T-cell (primary cell): ENCODE data around the gene RNF11. TPM values are rescaled to one million over a fixed set of nuclear protein-coding genes. Genes with fewer than 3 reads are reported as not detected.

Source experiments
- ATAC-seq, 4 experiments: fragments of 200-7000 bp in 3 of 4; fragments of 150-1000 bp in 1 of 4; cut with Tn5 transposase; replicated peaks in 1 of 4; 1 replicate in 3 of 4; 2 replicates in 1 of 4; pipeline ENCODE4 v1.10.0; 2021; ENCODE audit warnings: moderate library complexity in 3 of 4, mild to moderate bottlenecking in 2 of 4, moderate number of reproducible peaks in 1 of 4
- CTCF ChIA-PET, 2 donors: fragments of 300-600 bp; sonication (Branson Sonifier 250); formaldehyde crosslinking; loops; one replicate each; lab custom pipeline; 2022; ENCODE audit warnings: antibody characterized with exemption in 2 of 2; lab: Charles Lee
- POLR2A ChIA-PET, 2 donors: fragments of 300-600 bp; sonication (Branson Sonifier 250); formaldehyde crosslinking; loops; one replicate each; lab custom pipeline; 2022; ENCODE audit warnings: antibody characterized with exemption in 2 of 2; lab: Charles Lee
- DNase-seq, 35 experiments: peaks; one replicate each; pipeline versions ENCODE4 v3.0.0 to v3.0.0-alpha.2; 2013 to 2023
- H3K27ac ChIP-seq: one replicate; pipeline ENCODE4 v1.5.1; 2013; ENCODE audit warnings: low read length
- H3K27me3 ChIP-seq, 2 experiments: replicated peaks in 1 of 2; 1 replicate in 1 of 2; 2 replicates in 1 of 2; pipeline versions ENCODE4 v1.6.1 to v1.7.0; 2013; ENCODE audit warnings: low read length in 1 of 2, mixed read lengths in 1 of 2; ENCODE audit not compliant: control insufficient read depth in 2 of 2, insufficient read depth in 2 of 2; ENCODE audit errors: extremely low read depth in 1 of 2
- H3K36me3 ChIP-seq, 2 donors: 1 replicate in 1 of 2; 2 replicates in 1 of 2; pipeline versions ENCODE4 v1.6.1 to v1.7.0; 2013; ENCODE audit warnings: low read length in 1 of 2; ENCODE audit not compliant: control insufficient read depth in 2 of 2, insufficient read depth in 1 of 2; ENCODE audit errors: extremely low read depth in 1 of 2
- H3K4me1 ChIP-seq, 2 experiments: 1 replicate in 1 of 2; 2 replicates in 1 of 2; pipeline versions ENCODE4 v1.6.1 to v1.7.0; 2013; ENCODE audit warnings: low read length in 2 of 2, mixed read lengths in 1 of 2; ENCODE audit not compliant: insufficient read depth in 2 of 2, control insufficient read depth in 1 of 2; ENCODE audit errors: extremely low read depth in 1 of 2
- H3K4me3 ChIP-seq, 2 donors: 1 replicate in 1 of 2; 2 replicates in 1 of 2; pipeline versions ENCODE4 v1.5.1 to v1.7.0; 2013; ENCODE audit warnings: mild to moderate bottlenecking in 2 of 2, low read length in 1 of 2, moderate library complexity in 1 of 2; ENCODE audit not compliant: control insufficient read depth in 1 of 2; ENCODE audit errors: extremely low read depth in 1 of 2
- H3K9me3 ChIP-seq: 2 replicates; pipeline ENCODE4 v1.7.0; 2013
- H3K27ac Mint-ChIP-seq, 2 donors: one replicate each; pipeline ENCODE4 v1.8.0; 2020 to 2021; ENCODE audit warnings: mild to moderate bottlenecking in 2 of 2, mixed read lengths in 2 of 2
- H3K27me3 Mint-ChIP-seq, 2 donors: one replicate each; pipeline ENCODE4 v1.8.0; 2021 to 2022; ENCODE audit warnings: mixed read lengths in 2 of 2
- H3K36me3 Mint-ChIP-seq: one replicate; pipeline ENCODE4 v1.8.0; 2021; ENCODE audit warnings: mixed read lengths
- H3K4me1 Mint-ChIP-seq, 3 donors: one replicate each; pipeline ENCODE4 v1.8.0; 2020 to 2022; ENCODE audit warnings: mixed read lengths in 3 of 3, mild to moderate bottlenecking in 1 of 3
- H3K4me3 Mint-ChIP-seq, 3 donors: one replicate each; pipeline ENCODE4 v1.8.0; 2020 to 2022; ENCODE audit warnings: mild to moderate bottlenecking in 3 of 3, mixed read lengths in 3 of 3, moderate library complexity in 3 of 3
- H3K9me3 Mint-ChIP-seq, 3 donors: one replicate each; pipeline ENCODE4 v1.8.0; 2020 to 2022; ENCODE audit warnings: mixed read lengths in 3 of 3
- WGBS: methylation state at CpG from one replicate; pipeline ENCODE4 v1.1.5; 2013; ENCODE audit warnings: missing lambda C conversion rate; ENCODE audit not compliant: insufficient coverage; 5-methylcytosine and 5-hydroxymethylcytosine counted together
- total RNA-seq, 35 experiments: library from RNA in 6 of 35; stranded (reverse) in 6 of 35; fragments of 120-200 nt in 1 of 35; gene quantifications; one replicate each; pipeline versions ENCODE4 v1.2.1 to v1.2.4 and lab custom pipeline; 2013 to 2026

RNF11 gene
- total RNA-seq, 5 donors from 2014 or later (not counting 1 experiment from before 2014, with no cell fraction given), result 33.3 to 66.0 (median 39.8) TPM

- Mint-ChIP-seq H3K36me3 (peaks cover 4% of the 10 kb centered on the region), H3K27me3 (no peaks in the 10 kb centered on the region), H3K27ac (peak overlapping the region in 1 of 2 donors; percentile 6), H3K4me3 (no peak overlapping the region), H3K9me3 (no peaks in the 10 kb centered on the region), H3K4me1 (no peaks in the 10 kb centered on the region)
- Histone ChIP-seq H3K27ac (no peak overlapping the region), H3K36me3 (no peaks in the 10 kb centered on the region), H3K4me1 (no peaks in the 10 kb centered on the region), H3K27me3 (no peaks in the 10 kb centered on the region), H3K9me3 (no peaks in the 10 kb centered on the region), H3K4me3 (no peak overlapping the region)
- POLR2A ChIA-PET, result no interaction called here
- DNase-seq (no peak), ATAC-seq (no peak)
- 100% methylated on average over 4 of the region's 5 CpGs for WGBS
- CTCF ChIA-PET, result interaction anchor here in 1 of 2 donors (0.7 kb wide), 1 partner anchor 74 kb away, joined by 4 read pairs; no protein-coding TSS in a partner anchor
These were observed 45.7 kb downstream of the RNF11 start for GRCh38 chr1:51281807-51282206.

- Histone ChIP-seq H3K9me3 (no peaks in the 10 kb centered on the region), H3K36me3 (no peaks in the 10 kb centered on the region), H3K27me3 (no peaks in the 10 kb centered on the region), H3K4me3 (no peak overlapping the region), H3K4me1 (no peaks in the 10 kb centered on the region), H3K27ac (no peak overlapping the region)
- no peak overlapping the region for H3K4me3 Mint-ChIP-seq
- CTCF ChIA-PET, result interaction anchor here in 1 of 2 donors (0.7 kb wide), 1 partner anchor 74 kb away, joined by 4 read pairs; no protein-coding TSS in a partner anchor
- WGBS, result 44% methylated on average over 1 of the region's 5 CpGs
- POLR2A ChIA-PET, result no interaction called here
- H3K27ac Mint-ChIP-seq, result no peak overlapping the region
- ATAC-seq, result no peak
- H3K27me3 Mint-ChIP-seq, result no peaks in the 10 kb centered on the region
- H3K9me3 Mint-ChIP-seq, result no peaks in the 10 kb centered on the region
- no peaks in the 10 kb centered on the region for H3K4me1 Mint-ChIP-seq
- DNase-seq, result no peak
- no peaks in the 10 kb centered on the region for H3K36me3 Mint-ChIP-seq
These were observed 46.5 kb downstream of the RNF11 start for GRCh38 chr1:51282605-51283004.

GRCh38 chr1:51283979-51284378 is 47.9 kb downstream of the RNF11 start:
- no peak for ATAC-seq
- Mint-ChIP-seq H3K9me3 (no peaks in the 10 kb centered on the region), H3K4me1 (no peaks in the 10 kb centered on the region), H3K4me3 (no peak overlapping the region), H3K27me3 (no peaks in the 10 kb centered on the region), H3K36me3 (no peaks in the 10 kb centered on the region), H3K27ac (no peak overlapping the region)
- H3K27me3 ChIP-seq, result no peaks in the 10 kb centered on the region
- no peak overlapping the region for H3K27ac ChIP-seq
- no peaks in the 10 kb centered on the region for H3K36me3 ChIP-seq
- 97% methylated on average over 4 of the region's 5 CpGs for WGBS
- CTCF ChIA-PET, result no interaction called here
- H3K4me3 ChIP-seq, result no peak overlapping the region
- H3K4me1 ChIP-seq, result no peaks in the 10 kb centered on the region
- POLR2A ChIA-PET, result no interaction called here
- DNase-seq, result no peak
- H3K9me3 ChIP-seq, result no peaks in the 10 kb centered on the region

DNA sequence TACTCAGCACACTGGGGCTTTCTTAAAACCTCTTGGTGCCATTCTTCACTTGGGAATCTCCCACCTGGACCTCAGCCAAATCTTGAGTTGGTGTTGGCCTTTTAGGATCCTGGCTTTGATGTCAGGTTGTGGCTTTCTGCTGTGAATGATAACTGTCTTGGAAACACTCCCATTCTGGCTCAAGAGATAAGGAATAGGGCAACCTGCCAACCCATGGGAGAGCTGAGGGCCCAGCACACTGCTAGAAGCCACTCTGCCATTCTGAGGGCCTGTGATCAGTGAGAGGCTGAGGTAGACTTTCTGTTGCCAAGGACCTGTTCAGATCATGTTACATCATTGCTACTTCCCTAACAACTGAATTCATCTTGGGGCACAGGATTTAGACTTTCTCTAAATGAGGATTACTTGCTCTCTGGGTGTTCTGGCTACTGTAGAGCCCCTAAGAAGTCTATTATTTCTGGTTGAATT is 48.4 kb downstream of the RNF11 start:
- ChIA-PET CTCF (no interaction called here), POLR2A (no interaction called here)
- Mint-ChIP-seq H3K36me3 (no peaks in the 10 kb centered on the region), H3K4me3 (no peak overlapping the region), H3K27ac (no peak overlapping the region), H3K9me3 (no peaks in the 10 kb centered on the region), H3K4me1 (no peaks in the 10 kb centered on the region), H3K27me3 (no peaks in the 10 kb centered on the region)
- no peaks in the 10 kb centered on the region for H3K9me3 ChIP-seq
- ATAC-seq, result no peak
- H3K27me3 ChIP-seq, result no peaks in the 10 kb centered on the region
- H3K27ac ChIP-seq, result no peak overlapping the region
- no peak overlapping the region for H3K4me3 ChIP-seq
- H3K4me1 ChIP-seq, result no peaks in the 10 kb centered on the region
- H3K36me3 ChIP-seq, result no peaks in the 10 kb centered on the region
- DNase-seq, result no peak

DNA sequence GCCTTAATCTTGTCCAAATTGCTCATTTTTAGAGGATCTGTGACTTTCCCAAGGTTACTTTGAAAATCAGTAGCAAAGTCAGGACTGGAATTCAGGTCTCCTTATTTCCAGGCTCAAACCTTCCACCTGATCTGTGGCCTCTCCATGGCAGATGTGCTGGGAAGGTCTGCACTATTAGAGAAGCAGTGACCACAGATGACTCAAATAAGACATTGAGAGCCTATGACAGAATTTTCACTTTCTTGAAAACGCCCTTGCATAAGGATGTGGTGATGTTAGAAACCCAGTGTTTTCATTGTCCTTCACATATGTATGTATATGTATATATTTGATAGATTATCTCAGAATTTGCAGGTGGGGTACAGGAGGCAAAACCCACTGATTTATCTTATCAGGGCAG is 49.0 kb downstream of the RNF11 start:
- no peaks in the 10 kb centered on the region for H3K36me3 Mint-ChIP-seq
- CTCF ChIA-PET, result interaction anchor here in 1 of 2 donors (0.6 kb wide), 1 partner anchor 61 kb away, joined by 7 read pairs; no protein-coding TSS in a partner anchor
- ATAC-seq (peak in 1 of 4 experiments; percentile 12), DNase-seq (no peak)
- Histone ChIP-seq H3K9me3 (no peaks in the 10 kb centered on the region), H3K4me3 (no peak overlapping the region), H3K36me3 (no peaks in the 10 kb centered on the region), H3K27me3 (no peaks in the 10 kb centered on the region), H3K4me1 (no peaks in the 10 kb centered on the region), H3K27ac (no peak overlapping the region)
- POLR2A ChIA-PET, result no interaction called here
- no peaks in the 10 kb centered on the region for H3K27me3 Mint-ChIP-seq
- H3K9me3 Mint-ChIP-seq, result no peaks in the 10 kb centered on the region
- no peak overlapping the region for H3K27ac Mint-ChIP-seq
- no peak overlapping the region for H3K4me3 Mint-ChIP-seq
- no peaks in the 10 kb centered on the region for H3K4me1 Mint-ChIP-seq
- no CpG with 5 or more reads among the region's 1 CpG for WGBS

GRCh38 chr1:51287966-51288365 is 51.9 kb downstream of the RNF11 start:
- POLR2A ChIA-PET, result interaction anchor here in 1 of 2 donors (0.6 kb wide), 1 partner anchor 204 kb away, joined by 3 read pairs; no protein-coding TSS in a partner anchor
- no peak for DNase-seq
- Mint-ChIP-seq H3K27me3 (no peaks in the 10 kb centered on the region), H3K36me3 (no peaks in the 10 kb centered on the region), H3K27ac (no peak overlapping the region), H3K4me3 (no peak overlapping the region), H3K4me1 (no peaks in the 10 kb centered on the region), H3K9me3 (no peaks in the 10 kb centered on the region)
- CTCF ChIA-PET, result no interaction called here
- no peak for ATAC-seq
- Histone ChIP-seq H3K9me3 (no peaks in the 10 kb centered on the region), H3K27ac (no peak overlapping the region), H3K27me3 (no peaks in the 10 kb centered on the region), H3K4me3 (no peak overlapping the region), H3K36me3 (no peaks in the 10 kb centered on the region), H3K4me1 (no peaks in the 10 kb centered on the region)
- 74% methylated on average over 5 of the region's 8 CpGs for WGBS

- Mint-ChIP-seq H3K4me3 (no peak overlapping the region), H3K4me1 (no peaks in the 10 kb centered on the region), H3K36me3 (no peaks in the 10 kb centered on the region), H3K27me3 (no peaks in the 10 kb centered on the region), H3K27ac (no peak overlapping the region), H3K9me3 (no peaks in the 10 kb centered on the region)
- Histone ChIP-seq H3K9me3 (no peaks in the 10 kb centered on the region), H3K27me3 (no peaks in the 10 kb centered on the region), H3K4me3 (no peak overlapping the region), H3K36me3 (no peaks in the 10 kb centered on the region), H3K4me1 (no peaks in the 10 kb centered on the region), H3K27ac (no peak overlapping the region)
- WGBS, result 82% methylated on average over 5 of the region's 5 CpGs
- CTCF ChIA-PET, result no interaction called here
- ATAC-seq, result no peak
- DNase-seq, result no peak
- POLR2A ChIA-PET, result no interaction called here
These were observed 52.5 kb downstream of the RNF11 start for GRCh38 chr1:51288578-51288977.
